Measurements from ENCODE around the gene ST3GAL3.

- TF ChIP-seq EZH2 (IDR thresholded peaks at IDR 0.05; ENCODE audit: borderline replicate concordance, low read depth, low read length, severe bottlenecking), result no peak
- TF ChIP-seq, protein P1, sequence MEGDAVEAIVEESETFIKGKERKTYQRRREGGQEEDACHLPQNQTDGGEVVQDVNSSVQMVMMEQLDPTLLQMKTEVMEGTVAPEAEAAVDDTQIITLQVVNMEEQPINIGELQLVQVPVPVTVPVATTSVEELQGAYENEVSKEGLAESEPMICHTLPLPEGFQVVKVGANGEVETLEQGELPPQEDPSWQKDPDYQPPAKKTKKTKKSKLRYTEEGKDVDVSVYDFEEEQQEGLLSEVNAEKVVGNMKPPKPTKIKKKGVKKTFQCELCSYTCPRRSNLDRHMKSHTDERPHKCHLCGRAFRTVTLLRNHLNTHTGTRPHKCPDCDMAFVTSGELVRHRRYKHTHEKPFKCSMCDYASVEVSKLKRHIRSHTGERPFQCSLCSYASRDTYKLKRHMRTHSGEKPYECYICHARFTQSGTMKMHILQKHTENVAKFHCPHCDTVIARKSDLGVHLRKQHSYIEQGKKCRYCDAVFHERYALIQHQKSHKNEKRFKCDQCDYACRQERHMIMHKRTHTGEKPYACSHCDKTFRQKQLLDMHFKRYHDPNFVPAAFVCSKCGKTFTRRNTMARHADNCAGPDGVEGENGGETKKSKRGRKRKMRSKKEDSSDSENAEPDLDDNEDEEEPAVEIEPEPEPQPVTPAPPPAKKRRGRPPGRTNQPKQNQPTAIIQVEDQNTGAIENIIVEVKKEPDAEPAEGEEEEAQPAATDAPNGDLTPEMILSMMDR (IDR thresholded peaks at IDR 0.05; ENCODE audit: borderline replicate concordance, extremely low read depth, low read length, poor library complexity, severe bottlenecking), result no peak
Measured at GRCh38 chr1:43861337-43861736, 154.0 kb downstream of the ST3GAL3 start.

All from DND-41 (cell line).